Neuronal stem cell (in vitro differentiated cells): Measurements from ENCODE around the gene KPTN.

Experiments used
- DNase-seq: peaks from one replicate; pipeline ENCODE4 v3.0.0-alpha.2; 2013; ENCODE audit warnings: low spot score
- H2AFZ ChIP-seq: one replicate; pipeline ENCODE4 v1.6.1; 2013; ENCODE audit warnings: mild to moderate bottlenecking, low read length, inconsistent platforms
- H2AK5ac ChIP-seq: 2 replicates; pipeline ENCODE4 v1.6.1; 2013; ENCODE audit warnings: low read depth, mild to moderate bottlenecking, inconsistent platforms, low read length, moderate library complexity, mixed read lengths
- H2BK120ac ChIP-seq: 2 replicates; pipeline ENCODE4 v1.6.1; 2013; ENCODE audit warnings: low read depth, mild to moderate bottlenecking, inconsistent platforms, low read length, moderate library complexity, mixed read lengths
- H2BK12ac ChIP-seq: one replicate; pipeline ENCODE4 v1.6.1; 2013; ENCODE audit warnings: low read length, inconsistent platforms
- H2BK15ac ChIP-seq: 2 replicates; pipeline ENCODE4 v1.6.1; 2013; ENCODE audit warnings: mild to moderate bottlenecking, low read length, inconsistent platforms, mixed read lengths
- H2BK5ac ChIP-seq: one replicate; pipeline ENCODE4 v1.6.1; 2013; ENCODE audit warnings: inconsistent platforms, mild to moderate bottlenecking, low read length, moderate library complexity
- H3K14ac ChIP-seq: one replicate; pipeline ENCODE4 v1.6.1; 2013; ENCODE audit warnings: low read length, inconsistent platforms
- H3K18ac ChIP-seq: 2 replicates; pipeline ENCODE4 v1.6.1; 2013; ENCODE audit warnings: low read length, inconsistent platforms
- H3K23ac ChIP-seq: 2 replicates; pipeline ENCODE4 v1.6.1; 2013; ENCODE audit warnings: low read depth, mild to moderate bottlenecking, mixed read lengths, low read length, inconsistent platforms; ENCODE audit not compliant: poor library complexity
- H3K27ac ChIP-seq: replicated peaks from 3 replicates; pipeline ENCODE4 v1.5.1; 2013; ENCODE audit warnings: low read length, inconsistent platforms
- H3K27me3 ChIP-seq, 3 experiments: 2 replicates each; pipeline ENCODE4 v1.6.1; 2013; ENCODE audit warnings: low read length in 3 of 3, mild to moderate bottlenecking in 2 of 3, inconsistent platforms in 1 of 3, low read depth in 1 of 3, mixed read lengths in 1 of 3, moderate library complexity in 1 of 3; ENCODE audit not compliant: control insufficient read depth in 3 of 3, insufficient read depth in 3 of 3
- H3K36me3 ChIP-seq, 2 donors: replicated peaks in 1 of 2; 2 replicates each; pipeline ENCODE4 v1.6.1; 2013; ENCODE audit warnings: low read length in 2 of 2; ENCODE audit not compliant: control insufficient read depth in 2 of 2, insufficient read depth in 2 of 2
- H3K4ac ChIP-seq: 2 replicates; pipeline ENCODE4 v1.6.1; 2013; ENCODE audit warnings: inconsistent platforms, mild to moderate bottlenecking, low read length, moderate library complexity
- H3K4me1 ChIP-seq, 2 donors: 1 replicate in 1 of 2; 2 replicates in 1 of 2; pipeline ENCODE4 v1.6.1; 2013; ENCODE audit warnings: low read length in 2 of 2, low read depth in 1 of 2; ENCODE audit not compliant: control insufficient read depth in 2 of 2, insufficient read depth in 1 of 2
- H3K4me2 ChIP-seq: one replicate; pipeline ENCODE4 v1.6.1; 2013; ENCODE audit warnings: mild to moderate bottlenecking, low read length, inconsistent platforms; ENCODE audit not compliant: insufficient read depth, poor library complexity, severe bottlenecking
- H3K4me3 ChIP-seq, 2 donors: 2 replicates each; pipeline ENCODE4 v1.5.1; 2013; ENCODE audit warnings: low read length in 2 of 2, mild to moderate bottlenecking in 2 of 2, inconsistent platforms in 1 of 2, moderate library complexity in 1 of 2
- H3K79me1 ChIP-seq: one replicate; pipeline ENCODE4 v1.6.1; 2013; ENCODE audit warnings: low read depth, mild to moderate bottlenecking, inconsistent platforms, low read length, moderate library complexity
- H3K9ac ChIP-seq: one replicate; pipeline ENCODE4 v1.6.1; 2013; ENCODE audit warnings: mild to moderate bottlenecking, low read depth, low read length, inconsistent platforms; ENCODE audit not compliant: poor library complexity
- H3K9me3 ChIP-seq, 2 donors: replicated peaks in 1 of 2; 2 replicates each; pipeline versions ENCODE3 to v1.6.1; 2013; ENCODE audit warnings: low read length in 2 of 2, mild to moderate bottlenecking in 2 of 2, inconsistent platforms in 1 of 2, low read depth in 1 of 2, mixed read lengths in 1 of 2, moderate library complexity in 1 of 2; ENCODE audit not compliant: control insufficient read depth in 2 of 2, insufficient read depth in 1 of 2
- H4K8ac ChIP-seq: one replicate; pipeline ENCODE4 v1.6.1; 2013; ENCODE audit warnings: low read depth, mild to moderate bottlenecking, inconsistent platforms, low read length, moderate library complexity
- H4K91ac ChIP-seq: one replicate; pipeline ENCODE4 v1.6.1; 2013; ENCODE audit warnings: low read length, low read depth, mild to moderate bottlenecking, inconsistent platforms; ENCODE audit not compliant: poor library complexity
- WGBS, 2 donors: extraction: QIAGEN DNeasy Blood & Tissue Kit; methylation state at CpG; one replicate each; pipeline ENCODE4 v1.1.7; 2013; ENCODE audit warnings: missing lambda C conversion rate in 2 of 2, mixed read lengths in 1 of 2; ENCODE audit not compliant: insufficient read length in 2 of 2, insufficient replicate concordance in 1 of 2; ENCODE audit errors: extremely low coverage in 2 of 2; 5-methylcytosine and 5-hydroxymethylcytosine counted together

Gene KPTN

GRCh38 chr19:47437500-47437899, 46.5 kb downstream of the KPTN start:
- DNase-seq: no peak
- Histone ChIP-seq H2BK120ac (no peak overlapping the region), H3K79me1 (no peaks in the 10 kb centered on the region), H4K8ac (no peak overlapping the region), H3K27ac (no peak overlapping the region), H3K36me3 (no peaks in the 10 kb centered on the region), H2BK12ac (no peak overlapping the region), H3K4ac (no peak overlapping the region), H2BK15ac (no peak overlapping the region), H3K23ac (peak overlapping the region; percentile 5), H3K4me2 (no peak overlapping the region), H3K27me3 (peaks cover 0 to 2% (median 0%) of the 10 kb centered on the region in 3 experiments), H3K4me1 (peaks cover 0 to 2% of the 10 kb centered on the region in 2 donors), H2BK5ac (no peak overlapping the region), H3K4me3 (no peak overlapping the region), H3K14ac (no peak overlapping the region), H3K18ac (no peak overlapping the region), H2AFZ (no peak overlapping the region), H3K9ac (no peak overlapping the region), H2AK5ac (no peak overlapping the region), H3K9me3 (no peaks in the 10 kb centered on the region), H4K91ac (no peak overlapping the region)
- whole genome bisulfite sequencing, 2 donors: no CpG with 5 or more reads among the region's 12 CpGs

- no peak overlapping the region for H2BK15ac ChIP-seq
- H4K91ac ChIP-seq: no peak overlapping the region
- H3K27me3 ChIP-seq: peaks cover 0 to 2% (median 0%) of the 10 kb centered on the region in 3 experiments
- no peak overlapping the region for H3K18ac ChIP-seq
- H3K4me1 ChIP-seq: peaks cover 0 to 2% of the 10 kb centered on the region in 2 donors
- WGBS, 2 donors: no CpG with 5 or more reads among the region's 17 CpGs
- H3K4ac ChIP-seq: no peak overlapping the region
- no peaks in the 10 kb centered on the region for H3K79me1 ChIP-seq
- no peak overlapping the region for H3K4me2 ChIP-seq
- DNase-seq: peak; percentile 85
- H3K9me3 ChIP-seq: no peaks in the 10 kb centered on the region
- no peak overlapping the region for H3K23ac ChIP-seq
- peak overlapping the region; percentile 23 for H2AFZ ChIP-seq
- no peak overlapping the region for H2BK12ac ChIP-seq
- H2BK120ac ChIP-seq: no peak overlapping the region
- H3K27ac ChIP-seq: no peak overlapping the region
- no peak overlapping the region for H3K9ac ChIP-seq
- no peak overlapping the region for H3K14ac ChIP-seq
- no peak overlapping the region for H2AK5ac ChIP-seq
- H3K36me3 ChIP-seq: no peaks in the 10 kb centered on the region
- no peak overlapping the region for H2BK5ac ChIP-seq
- no peak overlapping the region for H3K4me3 ChIP-seq
- H4K8ac ChIP-seq: no peak overlapping the region
Observed at GRCh38 chr19:47436712-47437401, 47.2 kb downstream of the KPTN start.

- no peak overlapping the region for H3K4me3 ChIP-seq
- H3K9me3 ChIP-seq: no peaks in the 10 kb centered on the region
- WGBS, 2 donors: no CpG with 5 or more reads among the region's 6 CpGs
Observed at GRCh38 chr19:47435883-47436417, 48.1 kb downstream of the KPTN start.

DNA sequence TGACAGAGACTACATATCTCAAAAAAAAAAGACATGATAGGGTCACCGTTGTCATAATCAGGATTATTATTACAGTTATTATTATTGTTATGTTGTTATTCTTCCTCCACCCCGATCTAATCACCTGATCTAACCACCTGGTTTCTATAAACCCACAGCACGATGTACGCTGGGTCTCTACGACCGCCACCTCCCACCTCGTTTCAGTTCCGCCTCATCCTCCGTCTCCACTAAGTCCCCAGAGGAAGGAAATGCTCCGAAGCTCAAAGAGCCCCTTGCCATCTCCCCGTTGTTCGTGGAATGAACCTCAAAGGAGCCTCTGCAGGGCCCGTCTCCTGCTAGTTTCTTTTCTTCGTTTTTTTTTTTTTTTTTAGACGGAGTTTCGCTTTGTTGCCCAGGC, 48.8 kb downstream of the KPTN start:
- Histone ChIP-seq H4K91ac (no peak overlapping the region), H3K23ac (no peak overlapping the region), H3K9me3 (no peaks in the 10 kb centered on the region), H3K4ac (no peak overlapping the region), H3K9ac (no peak overlapping the region), H3K27ac (no peak overlapping the region), H3K79me1 (no peaks in the 10 kb centered on the region), H2BK5ac (no peak overlapping the region), H2BK120ac (no peak overlapping the region), H3K4me1 (peaks cover 0 to 3% of the 10 kb centered on the region in 2 donors), H3K4me3 (no peak overlapping the region), H2AFZ (no peak overlapping the region), H3K14ac (no peak overlapping the region), H4K8ac (no peak overlapping the region), H3K27me3 (peaks cover 0 to 9% (median 6%) of the 10 kb centered on the region in 3 experiments), H2AK5ac (no peak overlapping the region), H3K36me3 (no peaks in the 10 kb centered on the region), H3K4me2 (no peak overlapping the region), H3K18ac (no peak overlapping the region), H2BK12ac (no peak overlapping the region), H2BK15ac (no peak overlapping the region)
- no CpG with 5 or more reads among the region's 16 CpGs for WGBS, 2 donors
- DNase-seq: no peak

More at GRCh38 chr19:47435883-47436417, 48.1 kb downstream of the KPTN start:
- no peak overlapping the region for H2BK12ac ChIP-seq
- no peak overlapping the region for H4K8ac ChIP-seq
- H3K23ac ChIP-seq: no peak overlapping the region
- H3K9ac ChIP-seq: no peak overlapping the region
- peaks cover 0 to 2% of the 10 kb centered on the region in 2 donors for H3K4me1 ChIP-seq
- H3K4ac ChIP-seq: no peak overlapping the region
- H3K4me2 ChIP-seq: no peak overlapping the region
- H3K14ac ChIP-seq: no peak overlapping the region
- DNase-seq: no peak
- no peaks in the 10 kb centered on the region for H3K36me3 ChIP-seq
- H3K27me3 ChIP-seq: peaks cover 0 to 2% (median 2%) of the 10 kb centered on the region in 3 experiments
- H3K27ac ChIP-seq: no peak overlapping the region
- H2BK120ac ChIP-seq: no peak overlapping the region
- H2BK5ac ChIP-seq: no peak overlapping the region
- H3K79me1 ChIP-seq: no peaks in the 10 kb centered on the region
- H2AK5ac ChIP-seq: peak overlapping the region; percentile 1
- no peak overlapping the region for H4K91ac ChIP-seq
- peak overlapping the region; percentile 27 for H2BK15ac ChIP-seq
- H2AFZ ChIP-seq: no peak overlapping the region
- H3K18ac ChIP-seq: no peak overlapping the region
